Neural crest cell (in vitro differentiated cells): ENCODE measurements around the gene ARHGAP4. TPM values are rescaled to one million over a fixed set of nuclear protein-coding genes. Genes with fewer than 3 reads are reported as not detected.

Source experiments
- DNase-seq: peaks from one replicate; pipeline ENCODE4 v3.0.0; 2021; ENCODE audit warnings: low read depth, mixed read lengths, low spot score
- H3K27ac Mint-ChIP-seq: one replicate; pipeline ENCODE4 v1.8.0; 2021; ENCODE audit warnings: mild to moderate bottlenecking, mixed read lengths; ENCODE audit not compliant: unreplicated experiment
- H3K27me3 Mint-ChIP-seq: 2 replicates; pipeline ENCODE4 v1.8.0; 2021; ENCODE audit warnings: low read depth, mild to moderate bottlenecking, mixed read lengths
- H3K36me3 Mint-ChIP-seq: 2 replicates; pipeline ENCODE4 v1.8.0; 2021; ENCODE audit warnings: low read depth, mild to moderate bottlenecking, mixed read lengths
- H3K4me1 Mint-ChIP-seq: 2 replicates; pipeline ENCODE4 v1.8.0; 2021; ENCODE audit warnings: mixed read lengths
- H3K4me3 Mint-ChIP-seq: one replicate; pipeline ENCODE4 v1.8.0; 2021; ENCODE audit warnings: mild to moderate bottlenecking, mixed read lengths
- H3K9me3 Mint-ChIP-seq: 2 replicates; pipeline ENCODE4 v1.8.0; 2021; ENCODE audit warnings: mixed read lengths
- CTCF ChIP-seq: fragments of 200-600 bp; sonication (generic); conservative IDR thresholded peaks from 2 replicates; pipeline ENCODE4 v1.5.0; 2021; ENCODE audit warnings: antibody characterized with exemption, mild to moderate bottlenecking
- total RNA-seq: library from RNA; stranded (reverse); gene quantifications from 2 replicates; pipeline ENCODE4 v1.2.1, GENCODE V29; 2021

The ARHGAP4 gene
- total RNA-seq, 1 donor from 2014 or later, result 10.7 TPM

- DNase-seq, result no peak
Measured at GRCh38 chrX:153867139-153867538, 58.9 kb downstream of the ARHGAP4 start.

GRCh38 chrX:153866302-153867019 is 59.6 kb downstream of the ARHGAP4 start:
- Mint-ChIP-seq H3K36me3 (peaks cover 5% of the 10 kb centered on the region), H3K27ac (no peak overlapping the region), H3K4me3 (no peak overlapping the region), H3K4me1 (peaks cover 2% of the 10 kb centered on the region), H3K27me3 (no peaks in the 10 kb centered on the region), H3K9me3 (no peaks in the 10 kb centered on the region)
- TF ChIP-seq CTCF, result no peak
- DNase-seq, result no peak

More at GRCh38 chrX:153867139-153867538, 58.9 kb downstream of the ARHGAP4 start:
- TF ChIP-seq CTCF, result no peak
- H3K4me1 Mint-ChIP-seq, result peaks cover 4% of the 10 kb centered on the region
- no peak overlapping the region for H3K4me3 Mint-ChIP-seq
- H3K36me3 Mint-ChIP-seq, result peaks cover 5% of the 10 kb centered on the region
- no peak overlapping the region for H3K27ac Mint-ChIP-seq
- H3K27me3 Mint-ChIP-seq, result no peaks in the 10 kb centered on the region
- H3K9me3 Mint-ChIP-seq, result no peaks in the 10 kb centered on the region

GRCh38 chrX:153865685-153866084 is 60.4 kb downstream of the ARHGAP4 start:
- no peak for TF ChIP-seq CTCF
- no peaks in the 10 kb centered on the region for H3K9me3 Mint-ChIP-seq
- no peaks in the 10 kb centered on the region for H3K4me1 Mint-ChIP-seq
- DNase-seq, result no peak
- no peaks in the 10 kb centered on the region for H3K27me3 Mint-ChIP-seq
- H3K36me3 Mint-ChIP-seq, result peaks cover 5% of the 10 kb centered on the region
- H3K4me3 Mint-ChIP-seq, result no peak overlapping the region
- H3K27ac Mint-ChIP-seq, result no peak overlapping the region

- H3K4me3 Mint-ChIP-seq, result no peak overlapping the region
- no peak overlapping the region for H3K27ac Mint-ChIP-seq
- TF ChIP-seq CTCF, result no peak
- no peaks in the 10 kb centered on the region for H3K27me3 Mint-ChIP-seq
- H3K4me1 Mint-ChIP-seq, result no peaks in the 10 kb centered on the region
- peaks cover 5% of the 10 kb centered on the region for H3K36me3 Mint-ChIP-seq
- H3K9me3 Mint-ChIP-seq, result no peaks in the 10 kb centered on the region
- DNase-seq, result no peak
Measured at GRCh38 chrX:153865321-153865580, 60.8 kb downstream of the ARHGAP4 start.

GRCh38 chrX:153864561-153865320 is 61.3 kb downstream of the ARHGAP4 start:
- Mint-ChIP-seq H3K27me3 (no peaks in the 10 kb centered on the region), H3K4me1 (no peaks in the 10 kb centered on the region), H3K36me3 (peaks cover 5% of the 10 kb centered on the region), H3K27ac (no peak overlapping the region), H3K9me3 (no peaks in the 10 kb centered on the region), H3K4me3 (no peak overlapping the region)
- no peak for DNase-seq
- no peak for TF ChIP-seq CTCF
